Activated CD8-positive, alpha-beta memory T cell treated with anti-CD3 and anti-CD28 coated beads for 4 hours (primary cell): ENCODE data around the gene CD164L2.
A peak's percentile ranks its signal among the peaks of the same experiment; 100 is the strongest.
"Not testable (repeated sequence)": the region's sequence is repeated elsewhere in the genome, so short reads cannot be mapped to it uniquely, and the experiment has no call there.

Experiments
- DNase-seq, 2 donors: peaks; one replicate each; pipeline ENCODE4 v3.0.0-alpha.2; 2020; ENCODE audit warnings: low read depth in 2 of 2

CD164L2 gene

DNA sequence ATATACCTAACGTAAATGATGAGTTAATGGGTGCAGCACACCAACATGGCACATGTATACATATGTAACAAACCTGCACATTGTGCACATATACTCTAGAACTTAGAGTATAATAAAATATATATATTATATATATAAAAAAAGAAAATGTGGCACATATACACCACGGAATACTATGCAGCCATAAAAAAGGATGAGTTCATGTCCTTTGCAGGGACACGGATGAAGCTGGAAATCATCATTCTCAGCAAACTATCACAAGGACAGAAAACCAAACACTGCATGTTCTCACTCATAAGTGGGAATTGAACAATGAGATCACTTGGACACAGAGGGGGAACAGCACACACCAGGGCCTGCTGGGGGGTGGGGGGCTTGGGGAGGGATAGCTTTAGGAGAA, 1.7 kb upstream of the CD164L2 start:
- not testable (repeated sequence) for DNase-seq

DNA sequence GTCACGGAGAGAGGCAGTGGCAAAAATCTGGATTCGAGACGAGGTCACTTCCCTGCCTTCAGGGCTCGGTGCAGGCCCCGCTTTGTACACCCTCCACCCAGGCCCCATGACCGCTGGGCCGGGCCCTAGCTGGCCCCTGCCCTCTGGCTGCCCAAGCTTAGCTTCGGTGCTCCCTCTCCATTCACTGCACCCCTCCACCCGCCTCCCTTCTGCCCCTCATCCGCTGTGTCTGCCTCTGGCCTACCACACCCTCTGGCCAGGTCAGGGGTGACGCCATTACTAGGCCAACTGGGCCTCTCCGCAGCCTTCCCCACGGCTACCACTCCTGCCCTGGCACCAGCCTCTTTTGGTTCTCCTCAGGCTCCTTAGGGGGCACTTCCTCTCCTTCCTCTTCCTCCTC, 528 bp upstream of the CD164L2 start:
- DNase-seq, result no peak

DNA sequence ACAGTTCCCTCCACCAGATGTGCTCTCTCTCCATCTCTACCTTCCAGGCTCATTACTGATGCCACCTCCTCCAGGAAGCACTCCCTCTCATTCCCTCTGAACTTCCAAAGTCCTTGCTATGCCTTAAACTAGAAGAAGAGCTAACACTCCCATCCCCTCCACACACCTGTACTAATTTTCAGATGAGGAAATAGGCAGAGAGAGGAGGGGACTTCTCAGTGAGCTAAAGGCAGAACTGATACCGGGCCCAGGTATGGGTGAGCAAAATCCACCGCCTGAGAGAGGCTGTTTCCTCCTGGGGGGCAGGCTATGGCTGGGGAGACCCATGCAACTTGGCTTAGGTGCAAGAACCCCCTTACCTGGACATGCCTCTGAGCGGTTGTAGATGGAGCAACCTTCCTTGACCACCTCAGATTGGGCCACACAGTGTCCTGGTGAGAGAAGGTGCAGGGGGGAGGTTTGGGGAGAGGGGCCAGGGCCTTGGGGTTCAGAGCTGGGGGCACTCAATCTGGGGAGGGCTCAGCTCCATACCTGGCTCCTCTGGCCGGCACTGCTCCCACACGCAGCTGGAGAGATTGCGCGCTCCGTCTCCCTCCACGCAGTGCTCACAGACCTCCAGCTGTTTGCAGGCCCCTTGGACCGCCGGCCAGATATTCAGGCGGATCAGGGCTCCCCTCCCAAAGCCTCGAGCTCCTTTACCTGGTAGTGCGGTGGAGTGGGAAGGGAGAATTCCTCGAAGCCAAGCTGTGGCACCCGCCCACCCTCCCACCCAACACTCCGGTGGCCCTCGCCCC, 967 bp downstream of the CD164L2 start:
- no peak for DNase-seq

DNA sequence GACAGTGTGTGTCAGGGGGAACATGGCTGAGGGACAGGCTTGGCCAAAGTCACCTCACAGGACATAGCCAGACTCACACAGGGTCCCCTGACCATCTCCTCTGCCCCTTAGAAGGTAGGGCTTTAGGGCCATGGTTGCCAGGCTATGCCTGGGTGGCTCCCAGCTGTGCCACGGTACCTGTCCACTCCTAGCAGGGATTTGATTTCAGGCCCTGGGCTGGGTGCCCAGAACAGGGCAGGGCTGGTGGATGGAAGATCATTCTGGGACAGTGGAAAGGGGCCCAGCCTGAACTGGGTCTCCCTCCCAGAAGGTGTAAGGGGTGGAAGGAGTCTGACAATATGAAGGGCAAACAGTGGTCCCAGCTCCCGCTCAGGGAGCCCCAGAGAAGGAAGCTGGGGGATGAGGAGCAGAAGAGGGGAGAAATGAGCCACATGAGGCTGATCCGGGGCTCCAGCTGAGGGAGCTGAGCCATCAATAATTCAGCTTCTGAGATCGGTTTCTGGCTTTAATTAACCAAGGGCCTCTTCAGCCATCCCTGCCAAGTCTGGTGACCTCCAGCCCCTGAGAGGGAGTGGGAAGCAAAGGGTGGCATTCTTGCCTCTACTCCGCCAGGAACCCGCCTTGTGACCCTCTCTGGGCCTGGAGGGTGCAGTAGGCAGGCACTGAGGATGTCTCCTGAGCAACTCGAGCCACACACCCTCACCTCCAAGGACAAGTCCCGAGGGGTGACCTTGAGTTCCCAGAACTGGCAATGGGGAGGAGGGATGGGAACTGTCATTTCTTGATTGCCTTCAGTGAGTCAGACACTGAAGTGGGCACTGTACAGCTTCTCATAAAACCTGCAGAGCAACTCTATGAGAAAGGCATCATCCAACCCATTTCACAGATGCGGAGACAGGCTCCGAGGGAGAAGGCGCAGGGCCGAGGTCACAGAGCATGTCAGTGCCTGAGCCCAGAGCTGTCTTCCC, 2.1 kb downstream of the CD164L2 start:
- DNase-seq, result no peak

DNA sequence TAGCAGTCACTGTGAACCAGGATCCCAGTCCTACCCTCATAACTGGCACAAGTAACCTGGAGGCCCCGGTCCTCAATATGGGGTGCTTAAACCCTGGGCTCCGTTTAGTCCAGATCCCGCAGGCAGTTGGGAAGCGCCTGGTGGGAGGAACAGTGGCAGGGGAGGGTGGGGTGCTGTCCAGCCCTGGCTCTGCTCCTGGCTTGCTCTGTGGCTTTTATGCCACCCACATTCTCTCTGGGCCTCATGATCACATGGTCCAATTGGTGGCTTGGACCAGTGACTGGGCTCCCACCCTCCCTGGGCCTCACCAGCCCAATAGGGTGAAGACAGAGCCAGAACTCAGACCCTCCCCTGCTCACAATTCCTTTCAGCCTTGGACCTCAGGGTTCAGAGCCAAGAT, 2.9 kb downstream of the CD164L2 start:
- DNase-seq, result no peak

DNA sequence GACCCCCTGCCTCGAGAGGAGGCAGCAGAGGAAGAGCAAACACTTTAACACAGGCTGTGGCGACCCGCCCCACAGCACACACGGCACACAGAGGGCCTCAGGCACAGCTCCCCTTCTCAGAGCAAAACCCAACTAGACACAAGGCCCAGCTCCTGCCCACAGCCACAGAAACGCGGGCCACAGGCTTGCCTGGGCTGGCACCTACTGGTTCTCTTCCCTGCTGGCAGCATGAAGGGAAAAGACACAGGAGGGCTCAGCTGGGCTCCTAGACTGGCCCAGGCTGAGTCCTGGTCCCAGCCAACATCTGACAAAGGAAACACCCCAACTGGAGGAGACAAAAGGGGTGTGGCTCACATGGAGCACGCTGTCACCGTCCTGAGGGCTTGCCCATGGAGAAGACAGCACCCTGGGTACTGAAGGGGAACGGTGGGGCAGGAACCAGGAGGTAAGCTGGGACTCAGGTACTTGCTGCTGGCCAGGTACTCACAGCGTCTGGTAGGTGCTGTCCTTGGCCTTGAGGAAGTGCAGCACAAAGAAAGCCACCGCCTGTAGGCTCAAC, 3.5 kb downstream of the CD164L2 start:
- no peak for DNase-seq

DNA sequence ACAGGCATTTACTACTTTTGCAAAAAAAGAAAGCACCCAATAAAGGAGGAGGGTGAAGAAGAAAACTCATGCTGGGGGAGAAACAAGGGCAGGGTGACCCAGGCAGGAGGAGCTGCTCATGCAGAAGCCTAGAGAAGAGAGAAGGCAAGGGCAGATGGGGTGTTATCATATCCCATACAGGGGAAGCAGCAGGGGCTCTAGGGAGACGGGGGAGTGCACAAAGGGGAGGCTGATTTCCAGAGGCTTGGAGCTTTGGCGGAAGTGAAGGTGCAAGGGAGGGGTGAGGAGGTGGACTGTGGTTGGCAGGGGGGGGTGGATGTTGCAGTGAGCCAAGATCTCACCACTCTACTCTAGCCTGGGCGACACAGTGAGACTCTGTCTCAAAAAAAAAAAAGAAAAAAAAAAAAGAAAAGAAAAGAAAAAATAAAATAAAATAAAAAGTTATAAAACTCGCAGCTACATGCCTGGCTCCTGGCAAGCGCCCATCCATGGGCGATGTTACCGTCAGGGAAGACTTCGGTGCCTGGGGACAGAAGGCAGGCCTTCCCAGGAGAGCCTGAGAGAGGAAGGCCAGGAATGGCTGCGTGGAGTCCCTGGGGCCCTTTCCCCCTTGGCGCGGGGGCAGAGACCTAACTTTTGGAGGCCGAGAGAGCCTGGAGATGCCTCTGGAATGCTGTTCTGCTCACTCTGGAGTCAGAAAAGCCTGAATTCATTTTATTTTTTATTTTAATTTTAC, 5.2 kb downstream of the CD164L2 start:
- no peak for DNase-seq

DNA sequence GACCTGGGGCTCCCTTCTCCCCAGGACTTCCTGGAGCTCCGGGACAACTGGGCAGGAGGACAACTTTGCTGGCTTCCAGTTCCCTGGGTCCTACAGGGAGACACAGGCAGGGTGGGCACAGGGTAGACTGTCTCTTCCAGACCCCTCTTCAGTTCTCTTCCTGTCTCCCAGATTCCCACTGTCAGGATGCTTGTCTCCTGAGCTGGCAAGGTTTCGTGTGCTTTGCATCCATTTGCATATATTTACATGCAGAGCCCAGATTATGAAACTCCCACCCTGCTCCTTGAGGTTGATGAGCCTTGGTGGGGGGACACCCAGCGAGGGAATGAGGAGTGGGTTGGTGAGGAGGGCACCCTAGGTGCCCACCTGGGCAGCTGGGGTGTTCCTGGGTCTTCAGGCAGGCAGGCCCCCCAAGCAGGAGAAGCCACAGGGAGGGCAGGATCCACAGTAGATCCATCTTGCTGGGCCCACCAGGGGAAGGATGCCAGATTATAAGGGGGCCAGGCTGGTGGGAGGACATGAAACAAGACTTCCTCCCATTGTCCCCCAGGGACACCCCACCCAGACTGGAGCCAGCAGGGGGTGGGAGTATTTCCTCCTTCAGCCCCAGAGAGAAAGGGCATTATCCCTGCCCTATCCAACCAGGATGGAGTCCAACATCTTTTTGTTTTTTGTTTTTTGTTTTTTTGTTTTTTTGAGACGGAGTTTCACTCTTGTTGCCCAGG, 8.6 kb downstream of the CD164L2 start, which contains the start of gene FCN3:
TSS of gene FCN3 (minus strand) at position 463 of the 725 bp plus-strand sequence. CDS start at position 457, 6 bp downstream.
- DNase-seq, result no peak

DNA sequence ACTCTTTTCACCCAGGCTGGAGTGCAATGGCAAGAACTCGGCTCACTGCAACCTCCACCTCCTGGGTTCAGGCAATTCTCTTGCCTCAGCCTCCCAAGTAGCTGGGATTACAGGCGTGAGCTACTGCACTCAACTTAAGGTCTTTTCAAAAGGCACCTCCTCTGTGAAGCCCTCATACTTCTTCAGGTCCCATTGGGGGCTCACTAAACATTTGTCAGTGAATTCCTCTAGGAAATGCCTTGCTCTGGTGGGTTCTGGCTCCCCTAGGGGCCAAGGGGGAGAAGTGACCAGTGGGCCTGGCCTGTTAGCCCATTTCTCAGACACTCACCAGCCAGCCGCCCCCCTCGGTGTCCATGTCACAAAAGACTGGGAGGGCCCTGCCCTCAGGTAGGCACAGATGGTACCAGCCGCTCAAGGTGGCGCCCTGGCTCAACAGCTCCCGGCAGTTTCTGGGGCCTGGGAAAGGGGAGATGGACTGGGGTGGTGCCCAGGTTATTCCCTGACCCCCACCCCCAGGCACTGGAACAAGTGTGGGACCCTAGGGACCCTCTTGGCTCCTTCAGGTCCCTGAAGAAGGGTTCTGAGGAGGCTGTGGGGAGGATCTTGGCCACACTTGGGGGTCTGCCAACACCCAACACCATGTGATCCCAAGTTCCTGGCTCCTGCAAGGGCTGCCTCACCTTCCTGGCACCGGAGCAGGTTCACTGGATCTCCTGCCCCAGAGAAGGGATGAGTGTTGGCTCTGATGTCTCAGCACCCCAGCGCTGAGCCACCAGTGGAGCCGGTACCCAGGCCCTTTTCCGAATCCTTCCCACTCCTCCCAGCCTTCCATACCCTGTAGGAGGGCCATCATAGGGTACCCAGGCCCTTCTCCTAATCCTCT, 10.1 kb downstream of the CD164L2 start:
- no peak for DNase-seq

DNA sequence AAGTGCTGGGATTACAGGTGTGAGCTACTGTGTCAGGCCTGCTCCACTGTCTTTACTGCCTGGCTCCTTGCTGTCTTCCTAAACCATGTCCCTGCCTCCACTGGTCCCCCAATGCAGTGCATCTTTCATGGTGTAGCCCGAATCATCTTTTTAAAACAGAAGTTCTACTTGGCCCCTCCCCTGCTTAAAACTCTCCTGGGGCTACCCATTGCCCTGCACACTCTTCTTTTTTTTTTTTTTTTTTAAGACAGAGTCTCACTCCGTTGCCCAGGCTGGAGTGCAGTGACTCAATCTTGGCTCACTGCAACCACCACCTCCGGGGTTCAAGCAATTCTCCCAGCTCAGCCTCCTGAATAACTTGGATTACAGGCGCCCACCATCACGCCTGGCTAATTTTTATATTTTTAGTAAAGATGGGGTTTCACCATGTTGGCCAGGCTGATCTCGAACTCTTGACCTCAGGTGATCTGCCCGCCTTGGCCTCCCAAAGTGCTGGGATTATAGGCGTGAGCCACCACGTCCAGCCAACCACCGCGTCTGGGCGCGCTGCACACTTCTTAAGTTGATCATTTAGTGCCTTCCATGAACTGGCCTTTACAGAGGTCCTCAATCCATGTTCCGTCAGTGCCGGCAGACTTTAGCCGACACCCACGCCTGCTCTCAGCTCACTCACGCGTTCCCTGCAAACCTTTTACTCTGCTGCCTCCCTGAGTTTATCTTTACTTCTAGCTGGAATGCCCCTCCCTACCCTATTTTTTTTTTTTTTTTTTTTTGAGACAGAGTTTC, 10.9 kb downstream of the CD164L2 start:
- no peak for DNase-seq

DNA sequence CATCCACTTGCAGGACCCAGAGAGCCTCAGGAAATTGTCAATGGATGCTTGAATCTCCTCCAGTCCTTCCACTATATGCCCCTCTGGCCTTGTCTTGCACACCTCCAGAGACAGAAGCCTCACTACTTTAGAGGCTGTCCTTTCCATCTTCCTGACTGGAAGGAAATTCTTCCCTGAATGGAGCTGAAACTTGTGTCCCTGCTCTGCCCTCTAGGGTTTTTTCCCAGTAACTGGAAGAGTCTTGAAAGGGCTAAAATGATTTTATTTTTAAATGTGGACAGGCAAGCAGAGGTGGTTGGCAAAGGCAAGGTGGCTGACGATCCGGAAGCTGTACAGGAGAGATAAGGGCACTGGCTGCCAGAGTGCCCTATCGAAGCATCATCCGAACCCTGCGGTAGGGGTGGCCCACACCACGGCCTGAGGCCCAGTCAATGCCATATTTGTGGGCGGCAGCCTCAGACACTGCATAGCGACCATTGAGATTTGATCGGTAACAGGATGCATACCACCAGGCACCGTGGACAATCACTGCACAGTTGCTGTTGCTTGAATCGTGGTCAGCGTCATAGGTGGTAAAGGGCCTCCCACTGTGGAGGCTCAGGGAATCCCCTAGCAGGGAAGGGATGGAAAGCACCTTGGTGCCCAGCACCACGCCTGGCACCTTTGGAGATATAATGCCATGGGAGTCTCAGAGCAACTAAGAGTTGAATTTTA, 14.1 kb downstream of the CD164L2 start:
- DNase-seq, result no peak

DNA sequence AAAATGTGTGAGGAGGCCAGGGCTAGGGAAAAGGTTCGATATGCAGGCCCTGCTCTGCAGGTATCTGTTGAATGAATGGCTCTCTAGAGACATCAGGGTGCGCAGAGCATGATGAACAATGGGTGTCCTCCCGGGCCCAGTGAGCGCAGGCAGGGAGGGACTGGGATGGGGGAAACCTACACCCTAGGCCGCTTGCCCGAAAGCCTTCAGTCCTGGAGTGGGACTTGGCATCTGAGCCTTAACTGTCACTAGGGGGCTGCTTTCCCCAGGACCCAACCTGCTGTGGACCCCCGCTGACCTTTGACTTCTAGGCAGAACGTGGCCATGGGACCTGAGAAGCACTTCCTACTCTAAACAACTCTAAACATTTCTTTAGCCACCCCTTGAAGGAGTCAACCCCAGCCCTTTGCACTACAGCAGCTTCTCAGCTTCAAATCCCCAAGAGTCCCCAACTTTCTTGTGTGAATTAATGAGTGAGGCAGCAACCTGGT, 15.9 kb downstream of the CD164L2 start:
- DNase-seq, result no peak

DNA sequence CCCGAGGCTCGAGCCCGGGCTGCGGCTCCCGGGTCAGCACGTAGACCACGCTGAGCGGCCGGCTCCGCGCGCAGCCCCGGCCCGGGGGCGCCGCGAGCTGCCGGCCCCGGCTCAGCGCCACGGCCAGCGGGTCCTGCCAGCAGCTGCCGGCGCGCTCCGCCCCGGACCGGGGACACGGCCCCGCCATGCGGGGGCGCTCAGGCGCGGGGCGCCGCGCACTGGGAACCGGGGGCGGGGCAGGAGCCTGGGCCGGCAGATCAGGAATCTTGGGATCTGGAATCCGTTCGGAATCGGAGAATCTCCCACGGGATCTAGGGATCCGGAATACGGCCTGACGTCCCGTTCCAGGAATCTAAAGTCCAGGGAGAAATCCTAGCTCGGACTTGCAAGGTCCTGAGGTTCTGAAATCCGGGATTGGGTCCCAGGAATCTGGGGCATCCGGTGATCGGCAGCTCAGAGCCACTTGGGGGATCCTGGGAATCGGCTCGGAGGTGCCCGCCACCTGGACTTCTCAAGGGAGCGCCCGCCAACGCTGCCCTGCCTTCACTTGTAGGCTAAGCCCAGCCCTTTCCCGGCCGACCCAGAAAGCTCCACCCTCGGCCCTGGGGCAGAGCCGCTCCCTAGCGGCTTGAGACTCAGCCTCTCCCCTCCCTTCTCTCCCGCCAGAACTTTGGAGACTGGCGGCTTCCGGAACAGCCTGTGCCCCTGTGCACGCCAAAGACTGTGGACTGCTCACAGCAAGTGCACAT, 16.5 kb downstream of the CD164L2 start, which contains the start of gene MAP3K6:
TSS of gene MAP3K6 (minus strand) at position 551 of the 749 bp plus-strand sequence. CDS start at position 187, 364 bp downstream.
- DNase-seq, result no peak

DNA sequence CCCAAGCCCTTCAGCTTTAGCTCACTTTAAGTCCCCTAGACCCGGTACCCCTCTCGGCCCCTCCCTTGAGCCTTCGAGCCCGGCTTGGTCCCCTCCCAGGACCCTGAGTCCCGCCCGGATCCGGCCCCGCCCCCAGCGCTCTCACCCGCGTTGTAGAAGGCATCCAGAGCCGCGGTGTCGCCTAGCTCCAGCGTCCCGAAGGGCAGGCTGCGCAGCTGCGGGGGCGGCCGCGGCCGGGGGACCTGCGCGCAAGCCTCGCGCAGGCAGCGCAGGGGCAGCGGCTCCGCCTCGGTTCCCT, 17.1 kb downstream of the CD164L2 start:
- DNase-seq, result no peak

DNA sequence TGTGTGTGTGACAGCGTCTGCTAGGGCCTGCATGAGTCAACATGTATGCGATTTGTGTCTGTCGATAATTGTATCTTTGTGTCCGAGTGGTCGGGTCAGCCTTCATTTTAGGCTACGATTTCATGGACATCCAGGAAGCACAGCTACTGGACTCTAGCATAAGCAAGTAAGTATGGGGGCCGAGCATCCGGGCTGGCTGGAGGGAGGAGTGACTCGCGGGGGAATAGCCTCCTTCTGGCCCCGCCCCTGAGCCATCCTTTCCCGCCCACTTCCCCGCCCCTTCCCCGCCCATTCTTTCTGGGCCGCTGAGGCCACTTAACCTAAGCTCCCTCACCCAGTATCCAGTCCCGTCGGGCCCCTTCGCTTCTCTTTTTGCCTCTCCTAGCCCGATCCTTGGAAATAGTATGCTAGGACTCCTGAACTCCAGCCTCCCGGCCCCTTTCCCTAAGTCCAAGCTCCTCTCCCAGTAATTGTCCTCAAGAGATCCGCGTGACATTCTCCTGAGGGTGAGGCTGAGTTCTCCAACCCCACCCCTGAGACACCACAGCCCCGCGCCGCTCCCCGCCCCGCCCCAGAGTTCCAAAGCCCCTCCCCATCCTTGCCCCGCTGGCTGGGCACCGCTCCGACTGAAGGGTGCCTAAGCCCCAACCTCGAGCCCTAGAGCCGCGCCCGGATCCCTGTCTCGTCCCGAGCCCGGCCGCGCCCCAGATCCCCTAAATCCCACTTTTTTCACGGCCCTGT, 17.6 kb downstream of the CD164L2 start:
- peak; percentile 61 to 62 for DNase-seq

DNA sequence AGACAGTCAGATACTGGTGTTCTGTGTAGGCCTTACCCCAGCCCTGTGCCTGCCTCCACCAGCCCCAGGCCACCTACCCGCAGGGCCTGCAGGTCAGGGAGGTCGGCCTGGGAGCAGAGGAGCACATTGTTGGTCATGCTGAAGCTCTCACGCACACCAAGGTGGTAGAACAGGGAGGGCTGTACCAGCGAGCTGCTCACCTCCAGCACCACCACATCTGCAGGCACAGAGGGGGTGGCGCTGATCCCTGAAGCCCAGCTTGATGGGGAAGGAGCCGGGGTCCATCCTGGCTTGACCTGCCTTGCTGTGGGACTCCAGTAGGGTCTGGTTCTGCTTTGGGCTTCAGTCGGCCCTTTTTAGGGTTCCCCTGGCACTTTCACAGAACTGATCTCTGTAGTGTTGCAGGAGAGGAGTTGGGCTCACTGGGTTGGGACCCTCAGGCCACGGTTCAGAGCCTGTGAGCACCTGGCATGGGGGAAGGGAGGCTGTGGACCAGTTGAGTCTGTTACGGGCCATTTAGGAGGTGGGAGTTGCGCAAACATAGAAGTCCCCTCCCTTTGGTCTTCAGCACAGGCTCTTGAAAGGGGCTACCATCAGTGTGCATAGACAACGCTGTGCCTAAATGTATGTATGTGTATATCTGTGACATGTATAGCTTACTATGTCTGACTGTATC, 18.3 kb downstream of the CD164L2 start:
- no peak for DNase-seq
